Duodenal mucosa (tissue), 2 donors: Measurements from ENCODE around the gene MDC1.

ENCODE experiments used
- H3K27ac ChIP-seq: one replicate; pipeline ENCODE4 v1.7.0; 2013; ENCODE audit warnings: low read depth, low read length
- H3K27me3 ChIP-seq, 2 donors: one replicate each; pipeline ENCODE4 v1.7.0; 2013; ENCODE audit warnings: low read length in 2 of 2, control low read depth in 1 of 2; ENCODE audit not compliant: insufficient read depth in 2 of 2, control insufficient read depth in 1 of 2
- H3K36me3 ChIP-seq, 2 donors: one replicate each; pipeline ENCODE4 v1.7.0; 2013; ENCODE audit warnings: low read length in 2 of 2, control low read depth in 1 of 2; ENCODE audit not compliant: insufficient read depth in 2 of 2, control insufficient read depth in 1 of 2
- H3K4me1 ChIP-seq, 2 donors: one replicate each; pipeline ENCODE4 v1.7.0; 2013; ENCODE audit warnings: low read length in 2 of 2, control low read depth in 1 of 2; ENCODE audit not compliant: insufficient read depth in 2 of 2, control insufficient read depth in 1 of 2
- H3K4me3 ChIP-seq, 2 donors: one replicate each; pipeline ENCODE4 v1.7.0; 2013; ENCODE audit warnings: low read length in 2 of 2, low read depth in 1 of 2
- H3K9ac ChIP-seq, 2 donors: one replicate each; pipeline ENCODE4 v1.7.0; 2013; ENCODE audit warnings: low read length in 2 of 2, low read depth in 1 of 2
- H3K9me3 ChIP-seq, 2 donors: one replicate each; pipeline ENCODE4 v1.7.0; 2013; ENCODE audit warnings: low read length in 2 of 2, control low read depth in 1 of 2; ENCODE audit not compliant: control insufficient read depth in 1 of 2

Gene MDC1

DNA sequence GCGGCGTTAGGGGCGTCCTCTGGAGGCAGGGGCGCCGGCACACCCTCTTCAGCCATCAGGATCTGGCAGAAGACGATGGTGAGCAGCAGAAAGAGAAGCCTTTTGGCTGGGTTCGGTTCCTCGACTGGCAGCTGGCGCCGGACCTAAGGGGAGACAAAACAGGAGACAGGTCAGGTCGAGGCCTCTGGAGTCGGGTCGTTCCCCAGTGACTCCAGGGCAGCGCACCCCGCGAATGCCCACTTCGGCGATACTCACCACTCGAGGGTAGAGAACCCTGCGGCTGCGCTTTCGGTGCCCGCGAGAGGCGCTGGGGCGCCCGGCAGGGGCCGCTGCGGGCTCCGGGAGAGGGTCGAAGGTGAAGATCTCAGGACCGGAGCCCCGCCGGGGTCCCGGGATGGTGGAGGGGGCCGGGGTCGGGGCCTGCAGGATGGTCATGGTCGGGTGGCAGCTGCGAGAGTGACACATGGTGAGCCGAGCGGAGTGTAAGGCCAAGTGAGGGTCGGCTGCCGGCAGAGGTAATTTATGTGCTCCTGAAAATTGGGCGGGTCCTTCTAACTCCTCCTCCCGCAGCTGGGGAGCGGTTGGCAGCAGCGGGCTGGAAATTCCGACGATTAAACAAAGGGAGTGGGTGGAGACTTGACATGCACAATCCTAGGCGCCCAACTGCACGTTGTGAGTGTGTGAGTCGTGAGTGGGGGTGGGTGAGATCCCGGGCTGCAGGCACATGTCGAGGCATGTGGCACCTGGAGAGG is 27.1 kb upstream of the MDC1 start, which contains the start of gene IER3:
Gene IER3, minus strand, starts transcription at position 494 of the 752 bp plus-strand sequence. Its CDS starts 29 bp downstream, at position 465.
- Histone ChIP-seq H3K4me3 (peak within 1 kb of the TSS; percentile 92 to 93), H3K27me3 (no peaks in the 10 kb centered on the region), H3K27ac (peak within 1 kb of the TSS; percentile 88), H3K36me3 (peaks cover 9 to 16% of the 10 kb centered on the region in 2 donors), H3K4me1 (peaks cover 41 to 49% of the 10 kb centered on the region in 2 donors), H3K9me3 (no peaks in the 10 kb centered on the region), H3K9ac (peak within 1 kb of the TSS; percentile 89 to 97)

DNA sequence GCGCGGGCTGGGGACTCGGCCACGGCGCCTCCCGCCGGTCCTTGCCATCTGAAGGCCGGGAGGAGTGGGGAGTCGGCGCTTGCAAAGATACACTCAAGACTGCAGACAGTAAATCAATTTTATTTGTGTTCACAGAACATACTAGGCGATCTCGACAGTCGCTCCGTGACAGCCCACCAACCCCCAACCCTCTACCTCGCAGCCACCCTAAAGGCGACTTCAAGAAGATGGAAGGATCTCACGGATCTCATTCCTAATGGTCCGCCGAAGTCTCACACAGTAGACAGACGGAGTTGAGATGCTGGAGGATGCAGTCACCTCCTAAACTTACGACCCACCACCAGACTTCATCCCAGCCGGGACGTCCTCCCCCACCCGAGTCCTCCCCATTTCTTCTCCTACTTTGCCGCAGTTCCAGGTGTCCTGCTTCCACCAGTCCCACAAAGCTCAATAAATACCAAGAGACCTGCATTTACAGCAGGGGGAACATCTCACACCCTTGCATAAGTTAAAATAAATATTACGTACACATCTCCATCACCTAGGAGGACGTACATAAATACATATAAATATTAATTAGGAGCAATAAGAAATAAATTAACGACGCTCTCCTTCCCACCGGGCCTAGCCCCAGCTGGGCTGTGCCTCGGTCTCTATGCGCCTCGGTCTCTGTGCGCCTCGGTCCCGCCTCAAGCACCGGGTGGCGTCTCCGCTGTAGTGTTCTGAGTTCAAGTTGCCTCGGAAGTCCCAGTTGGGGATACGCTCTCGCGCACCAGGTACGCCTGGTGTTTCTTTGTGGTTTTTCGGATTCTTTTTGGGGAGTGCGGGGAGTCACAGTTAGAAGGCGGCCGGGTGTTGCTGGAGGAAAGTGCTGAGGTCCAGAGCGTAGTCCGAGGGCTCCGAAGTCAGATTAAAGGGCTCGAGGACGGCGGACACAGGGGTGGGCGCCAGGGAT is 26.3 kb upstream of the MDC1 start:
- no peaks in the 10 kb centered on the region for H3K27me3 ChIP-seq
- peak overlapping the region; percentile 89 to 97 for H3K9ac ChIP-seq
- H3K27ac ChIP-seq, result peak overlapping the region; percentile 88
- peaks cover 15 to 24% of the 10 kb centered on the region in 2 donors for H3K36me3 ChIP-seq
- H3K4me3 ChIP-seq, result peak overlapping the region; percentile 92 to 93
- H3K9me3 ChIP-seq, result no peaks in the 10 kb centered on the region
- H3K4me1 ChIP-seq, result peaks cover 37 to 48% of the 10 kb centered on the region in 2 donors

DNA sequence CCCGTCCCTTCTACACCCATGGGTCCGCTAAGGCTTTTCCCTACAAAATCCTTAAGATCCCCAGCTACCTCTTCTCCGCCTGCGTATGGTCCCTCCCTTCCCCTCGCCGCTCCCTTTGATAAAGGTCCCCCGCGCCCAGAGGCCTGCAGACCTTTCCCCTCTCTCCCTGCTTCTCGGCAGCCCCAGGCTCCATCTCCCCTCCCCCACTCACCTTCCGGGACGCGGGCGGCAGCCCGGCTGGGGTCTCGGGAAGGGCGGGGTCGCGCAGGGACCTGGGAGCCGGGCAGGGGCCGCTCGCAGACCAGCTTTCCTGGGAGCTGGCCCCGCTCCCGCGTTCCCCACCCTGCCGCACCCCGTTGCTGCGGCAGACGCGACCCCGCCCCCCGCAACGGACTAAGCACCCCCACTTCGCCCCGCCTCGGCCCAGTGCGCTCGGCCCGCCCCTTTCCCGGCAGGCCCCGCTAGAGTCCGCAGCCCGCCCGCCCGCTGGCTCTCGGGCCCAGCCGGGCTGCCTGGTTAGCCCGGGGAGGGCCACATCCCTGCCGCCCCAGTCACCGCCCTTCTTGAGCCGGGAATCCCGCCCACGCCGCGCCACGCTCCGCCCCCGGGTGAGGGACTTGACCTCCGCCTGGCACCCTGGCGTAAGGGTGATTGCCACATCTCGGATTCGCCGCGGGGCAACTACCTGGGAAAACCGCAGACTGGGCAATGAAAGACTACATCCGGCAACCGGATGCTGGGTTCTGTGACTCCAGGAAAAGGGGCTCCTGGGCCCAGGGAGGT is 25.4 kb upstream of the MDC1 start, which contains the start of gene FLOT1:
Gene FLOT1, minus strand, starts transcription at position 372 of the 783 bp plus-strand sequence. CDS start 498 bp downstream, outside the sequence.
- Histone ChIP-seq H3K27ac (peak within 1 kb of the TSS; percentile 88), H3K4me3 (peak within 1 kb of the TSS; percentile 92 to 93), H3K9me3 (no peaks in the 10 kb centered on the region), H3K27me3 (no peaks in the 10 kb centered on the region), H3K36me3 (peaks cover 23 to 26% of the 10 kb centered on the region in 2 donors), H3K4me1 (peaks cover 37 to 47% of the 10 kb centered on the region in 2 donors), H3K9ac (peak within 1 kb of the TSS; percentile 94 to 97)

DNA sequence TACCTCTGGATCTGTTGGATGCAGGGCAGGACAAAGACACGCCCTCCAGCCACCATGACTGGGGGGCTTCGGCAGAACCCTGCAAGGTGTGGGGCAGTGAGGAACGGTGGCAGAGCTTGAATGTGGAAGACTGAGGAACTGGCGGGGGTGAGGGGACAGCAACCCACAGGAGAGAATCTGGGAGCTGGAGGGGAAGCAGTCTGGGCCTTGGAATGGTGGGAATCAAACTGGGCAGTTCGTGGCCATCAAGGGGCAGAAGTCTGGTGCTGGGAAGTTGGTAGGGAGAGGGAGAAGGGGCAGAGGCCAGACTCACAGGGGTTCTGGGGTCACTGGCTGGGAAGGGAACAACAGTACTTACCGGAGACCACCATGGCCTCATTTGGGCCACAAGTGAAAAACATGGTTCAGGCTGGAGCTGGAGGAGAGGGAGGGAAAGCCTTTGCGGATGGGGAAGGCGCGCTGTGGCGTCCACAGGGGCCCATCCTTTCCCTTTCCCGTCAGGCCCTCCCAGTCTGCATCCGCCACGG is 24.8 kb upstream of the MDC1 start:
- peaks cover 23 to 26% of the 10 kb centered on the region in 2 donors for H3K36me3 ChIP-seq
- H3K4me3 ChIP-seq, result peak overlapping the region; percentile 89 to 92
- H3K9ac ChIP-seq, result peak overlapping the region; percentile 94
- no peaks in the 10 kb centered on the region for H3K27me3 ChIP-seq
- no peaks in the 10 kb centered on the region for H3K9me3 ChIP-seq
- H3K27ac ChIP-seq, result peak overlapping the region; percentile 88
- peaks cover 36 to 51% of the 10 kb centered on the region in 2 donors for H3K4me1 ChIP-seq

DNA sequence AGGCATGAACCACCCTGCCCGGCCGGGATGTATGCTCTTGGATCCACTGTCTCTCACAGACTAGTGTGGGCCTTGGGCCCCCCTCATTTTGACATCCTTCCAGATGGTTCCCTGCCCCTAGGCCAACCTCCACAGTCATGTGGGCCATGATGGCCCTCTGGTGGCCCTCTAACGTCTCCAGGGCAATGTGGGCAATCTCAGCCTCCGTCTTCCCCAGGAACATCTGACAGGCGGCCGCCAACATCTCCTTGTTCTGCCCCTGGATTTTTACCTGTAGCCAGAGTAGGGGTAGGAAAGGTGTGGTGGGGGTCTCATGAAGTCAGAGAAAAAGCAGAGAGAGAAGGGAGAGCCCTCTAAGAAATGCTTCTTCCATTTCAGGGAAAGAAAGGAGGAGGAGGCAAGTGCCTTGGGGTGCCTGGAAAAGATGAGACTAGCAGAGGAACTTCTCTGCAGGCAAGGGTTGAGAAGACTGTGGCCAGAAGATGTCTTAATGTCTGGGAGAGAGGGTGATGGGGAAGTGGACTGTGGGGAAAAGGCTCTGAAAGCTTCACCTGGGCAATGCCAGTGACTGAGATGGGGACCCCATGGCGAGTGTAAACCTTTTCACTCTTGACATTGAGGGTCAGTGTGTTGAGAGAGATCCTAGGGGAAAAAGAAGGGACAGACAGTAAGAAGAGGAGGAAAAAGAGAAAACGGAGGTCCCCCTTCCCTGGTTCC is 24.1 kb upstream of the MDC1 start:
- Histone ChIP-seq H3K4me1 (peaks cover 36 to 51% of the 10 kb centered on the region in 2 donors), H3K27me3 (no peaks in the 10 kb centered on the region), H3K9me3 (no peaks in the 10 kb centered on the region), H3K27ac (peak overlapping the region; percentile 88), H3K4me3 (peak overlapping the region; percentile 89 to 92), H3K36me3 (peaks cover 23 to 26% of the 10 kb centered on the region in 2 donors), H3K9ac (peak overlapping the region; percentile 94)

DNA sequence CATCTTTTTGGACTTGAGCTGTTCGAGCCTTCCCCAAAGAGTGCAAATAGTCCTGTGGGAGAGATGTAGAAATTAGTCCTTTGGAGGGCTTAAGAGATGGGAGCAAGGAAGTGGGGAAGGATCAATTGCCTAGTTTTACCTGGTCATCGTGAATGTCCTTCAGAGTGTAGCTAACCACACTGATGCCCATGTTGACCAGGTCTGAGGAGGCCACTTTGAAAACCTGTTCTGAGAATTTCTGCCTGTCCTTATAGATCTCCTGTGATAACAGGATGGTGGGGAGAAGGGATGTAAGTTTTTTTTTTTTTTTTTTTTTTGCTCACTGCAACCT is 23.4 kb upstream of the MDC1 start:
- H3K9ac ChIP-seq, result no peak overlapping the region
- H3K36me3 ChIP-seq, result peaks cover 23 to 33% of the 10 kb centered on the region in 2 donors
- H3K4me1 ChIP-seq, result peaks cover 36 to 51% of the 10 kb centered on the region in 2 donors
- no peaks in the 10 kb centered on the region for H3K9me3 ChIP-seq
- no peak overlapping the region for H3K27ac ChIP-seq
- no peaks in the 10 kb centered on the region for H3K27me3 ChIP-seq
- H3K4me3 ChIP-seq, result no peak overlapping the region

DNA sequence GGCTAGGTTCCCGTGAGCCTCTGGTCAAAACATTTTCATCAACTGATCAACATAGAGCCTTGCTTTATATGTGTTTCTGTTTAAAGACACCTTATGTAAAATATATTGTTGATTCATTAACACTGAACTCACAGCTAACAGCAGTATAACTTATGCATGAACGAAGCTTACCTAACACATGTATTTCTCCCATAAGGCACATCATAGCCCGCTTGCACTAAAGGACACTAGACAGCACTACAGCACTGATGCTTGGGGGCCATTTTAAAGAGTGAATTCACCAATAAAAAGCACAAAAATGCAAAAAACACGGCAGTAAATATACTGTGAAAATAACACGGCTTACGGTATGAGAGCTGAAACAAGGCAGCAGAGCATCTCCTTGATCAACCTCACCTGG is 21.5 kb upstream of the MDC1 start:
- no peak overlapping the region for H3K4me3 ChIP-seq
- no peaks in the 10 kb centered on the region for H3K27me3 ChIP-seq
- peaks cover 23 to 44% of the 10 kb centered on the region in 2 donors for H3K36me3 ChIP-seq
- no peak overlapping the region for H3K27ac ChIP-seq
- peaks cover 36 to 45% of the 10 kb centered on the region in 2 donors for H3K4me1 ChIP-seq
- no peak overlapping the region for H3K9ac ChIP-seq
- H3K9me3 ChIP-seq, result no peaks in the 10 kb centered on the region

DNA sequence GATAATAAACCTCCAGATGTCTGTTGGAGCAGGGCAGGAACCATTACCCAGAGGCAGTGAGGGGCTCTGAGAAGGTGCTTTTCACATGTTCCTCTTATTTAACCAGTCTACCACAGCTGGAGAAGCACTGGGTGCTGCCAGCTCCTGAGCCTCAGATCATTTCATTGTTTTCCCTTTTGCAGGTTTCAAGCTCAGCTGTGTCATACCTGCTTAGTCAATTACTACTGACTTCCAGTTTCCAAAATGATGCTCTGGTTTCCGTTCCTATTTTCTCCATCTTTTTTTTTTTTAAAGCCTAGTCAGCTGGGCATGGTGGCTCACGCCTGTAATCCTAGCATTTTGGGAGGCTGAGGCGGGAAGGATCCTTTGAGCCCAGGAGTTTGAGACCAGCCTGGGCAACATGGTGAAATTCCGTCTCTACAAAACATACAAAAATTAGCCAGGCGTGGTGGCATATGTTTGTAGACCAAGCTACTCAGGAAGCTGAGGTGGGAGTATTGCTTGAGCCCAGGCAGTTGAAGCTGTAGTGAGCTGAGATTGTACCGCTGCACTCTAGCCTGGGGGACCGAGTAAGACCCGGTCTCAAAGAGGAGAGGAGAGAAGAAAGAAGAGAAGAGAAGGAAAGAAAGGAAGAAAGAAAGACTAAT is 18.7 kb upstream of the MDC1 start:
- Histone ChIP-seq H3K9me3 (no peaks in the 10 kb centered on the region), H3K27me3 (no peaks in the 10 kb centered on the region), H3K36me3 (peaks cover 23 to 59% of the 10 kb centered on the region in 2 donors), H3K9ac (no peak overlapping the region), H3K27ac (no peak overlapping the region), H3K4me3 (no peak overlapping the region), H3K4me1 (peaks cover 28 to 37% of the 10 kb centered on the region in 2 donors)
